Stimulated activated naive CD8-positive, alpha-beta T cell treated with anti-CD3 and anti-CD28 coated beads, Interleukin-15, amount 100 ng/mL, for 72 hours (primary cell): ENCODE results near the gene NPAS2.

Source experiments
- ATAC-seq: fragments of 150-1000 bp; cut with Tn5 transposase; 2 replicates; pipeline ENCODE4 v1.10.0; 2021; ENCODE audit warnings: mild to moderate bottlenecking, moderate library complexity
- DNase-seq, 2 donors: peaks; one replicate each; pipeline ENCODE4 v3.0.0; 2021 to 2022
- H3K27ac Mint-ChIP-seq, 2 donors: one replicate each; pipeline ENCODE4 v1.8.0; 2022; ENCODE audit warnings: mild to moderate bottlenecking in 2 of 2, mixed read lengths in 2 of 2, moderate library complexity in 2 of 2
- H3K27me3 Mint-ChIP-seq: one replicate; pipeline ENCODE4 v1.8.0; 2022; ENCODE audit warnings: mixed read lengths
- H3K4me1 Mint-ChIP-seq: one replicate; pipeline ENCODE4 v1.8.0; 2022; ENCODE audit warnings: mild to moderate bottlenecking, mixed read lengths
- H3K4me3 Mint-ChIP-seq, 2 donors: one replicate each; pipeline ENCODE4 v1.8.0; 2022; ENCODE audit warnings: mild to moderate bottlenecking in 2 of 2, mixed read lengths in 2 of 2, moderate library complexity in 1 of 2
- H3K9me3 Mint-ChIP-seq, 2 donors: one replicate each; pipeline ENCODE4 v1.8.0; 2022; ENCODE audit warnings: mixed read lengths in 2 of 2

Gene NPAS2

GRCh38 chr2:101007415-101008345, 187.7 kb downstream of the NPAS2 start:
- H3K4me3 Mint-ChIP-seq, result no peak overlapping the region
- H3K4me1 Mint-ChIP-seq, result peaks cover 82% of the 10 kb centered on the region
- peak overlapping the region in 1 of 2 donors; percentile 38 for H3K27ac Mint-ChIP-seq
- no peaks in the 10 kb centered on the region for H3K9me3 Mint-ChIP-seq
- ATAC-seq, result no peak
- no peak for DNase-seq
- no peaks in the 10 kb centered on the region for H3K27me3 Mint-ChIP-seq

GRCh38 chr2:101011152-101011551, 191.2 kb downstream of the NPAS2 start:
- H3K9me3 Mint-ChIP-seq, result no peaks in the 10 kb centered on the region
- no peak overlapping the region for H3K27ac Mint-ChIP-seq
- DNase-seq, result no peak
- H3K4me1 Mint-ChIP-seq, result peaks cover 50% of the 10 kb centered on the region
- no peaks in the 10 kb centered on the region for H3K27me3 Mint-ChIP-seq
- ATAC-seq, result no peak
- no peak overlapping the region for H3K4me3 Mint-ChIP-seq

- ATAC-seq (peak; percentile 52), DNase-seq (no peak)
- Mint-ChIP-seq H3K27ac (peak overlapping the region in 1 of 2 donors; percentile 36), H3K27me3 (no peaks in the 10 kb centered on the region), H3K4me3 (no peak overlapping the region), H3K9me3 (no peaks in the 10 kb centered on the region), H3K4me1 (peaks cover 41% of the 10 kb centered on the region)
Observed at GRCh38 chr2:101012054-101012705, 192.2 kb downstream of the NPAS2 start.

GRCh38 chr2:101012706-101013181, 192.8 kb downstream of the NPAS2 start:
- DNase-seq, result peak in 1 of 2 donors; percentile 34
- Mint-ChIP-seq H3K27ac (no peak overlapping the region), H3K4me3 (no peak overlapping the region), H3K9me3 (no peaks in the 10 kb centered on the region), H3K4me1 (peaks cover 37% of the 10 kb centered on the region), H3K27me3 (no peaks in the 10 kb centered on the region)
- no peak for ATAC-seq

GRCh38 chr2:101014264-101014857, 194.4 kb downstream of the NPAS2 start:
- ATAC-seq (no peak), DNase-seq (no peak)
- no peaks in the 10 kb centered on the region for H3K9me3 Mint-ChIP-seq
- peaks cover 23% of the 10 kb centered on the region for H3K4me1 Mint-ChIP-seq
- H3K27ac Mint-ChIP-seq, result no peak overlapping the region
- H3K4me3 Mint-ChIP-seq, result no peak overlapping the region
- H3K27me3 Mint-ChIP-seq, result no peaks in the 10 kb centered on the region

GRCh38 chr2:101017371-101017770, 197.4 kb downstream of the NPAS2 start:
- Mint-ChIP-seq H3K9me3 (no peaks in the 10 kb centered on the region), H3K27me3 (no peaks in the 10 kb centered on the region), H3K4me1 (peaks cover 6% of the 10 kb centered on the region), H3K4me3 (no peak overlapping the region), H3K27ac (no peak overlapping the region)
- no peak for ATAC-seq
- no peak for DNase-seq

- ATAC-seq, result no peak
- Mint-ChIP-seq H3K4me1 (no peaks in the 10 kb centered on the region), H3K27me3 (no peaks in the 10 kb centered on the region), H3K9me3 (no peaks in the 10 kb centered on the region), H3K27ac (peak overlapping the region in 1 of 2 donors; percentile 44), H3K4me3 (no peak overlapping the region)
- DNase-seq, result no peak
Observed at GRCh38 chr2:101018934-101019333, 199.0 kb downstream of the NPAS2 start.

- ATAC-seq (no peak), DNase-seq (no peak)
- no peaks in the 10 kb centered on the region for H3K9me3 Mint-ChIP-seq
- no peaks in the 10 kb centered on the region for H3K27me3 Mint-ChIP-seq
- H3K27ac Mint-ChIP-seq, result no peak overlapping the region
- no peaks in the 10 kb centered on the region for H3K4me1 Mint-ChIP-seq
- H3K4me3 Mint-ChIP-seq, result no peak overlapping the region
Observed at GRCh38 chr2:101022221-101022620, 202.3 kb downstream of the NPAS2 start.

- no peak overlapping the region for H3K4me3 Mint-ChIP-seq
- H3K4me1 Mint-ChIP-seq, result no peaks in the 10 kb centered on the region
- H3K27ac Mint-ChIP-seq, result no peak overlapping the region
- no peaks in the 10 kb centered on the region for H3K27me3 Mint-ChIP-seq
- DNase-seq (no peak), ATAC-seq (no peak)
- H3K9me3 Mint-ChIP-seq, result no peaks in the 10 kb centered on the region
Observed at GRCh38 chr2:101023327-101024107, 203.6 kb downstream of the NPAS2 start.

GRCh38 chr2:101025561-101025960, 205.6 kb downstream of the NPAS2 start:
- ATAC-seq (no peak), DNase-seq (no peak)
- Mint-ChIP-seq H3K27me3 (no peaks in the 10 kb centered on the region), H3K4me1 (no peaks in the 10 kb centered on the region), H3K4me3 (no peak overlapping the region), H3K27ac (no peak overlapping the region), H3K9me3 (no peaks in the 10 kb centered on the region)

GRCh38 chr2:101026253-101026701, 206.3 kb downstream of the NPAS2 start:
- Mint-ChIP-seq H3K9me3 (no peaks in the 10 kb centered on the region), H3K27me3 (no peaks in the 10 kb centered on the region), H3K4me1 (no peaks in the 10 kb centered on the region), H3K27ac (no peak overlapping the region), H3K4me3 (no peak overlapping the region)
- DNase-seq, result no peak
- no peak for ATAC-seq

GRCh38 chr2:101026923-101027469, 207.1 kb downstream of the NPAS2 start:
- ATAC-seq, result no peak
- H3K27ac Mint-ChIP-seq, result no peak overlapping the region

GRCh38 chr2:101027852-101028251, 207.9 kb downstream of the NPAS2 start:
- no peaks in the 10 kb centered on the region for H3K4me1 Mint-ChIP-seq
- no peak for ATAC-seq
- H3K4me3 Mint-ChIP-seq, result no peak overlapping the region
- DNase-seq, result no peak
- no peak overlapping the region for H3K27ac Mint-ChIP-seq
- H3K27me3 Mint-ChIP-seq, result no peaks in the 10 kb centered on the region
- no peaks in the 10 kb centered on the region for H3K9me3 Mint-ChIP-seq

More at GRCh38 chr2:101026923-101027469, 207.1 kb downstream of the NPAS2 start:
- Mint-ChIP-seq H3K4me3 (no peak overlapping the region), H3K9me3 (no peaks in the 10 kb centered on the region), H3K4me1 (no peaks in the 10 kb centered on the region), H3K27me3 (no peaks in the 10 kb centered on the region)
- no peak for DNase-seq

- no peaks in the 10 kb centered on the region for H3K9me3 Mint-ChIP-seq
- DNase-seq, result no peak
- no peak overlapping the region for H3K27ac Mint-ChIP-seq
- H3K4me1 Mint-ChIP-seq, result no peaks in the 10 kb centered on the region
- H3K4me3 Mint-ChIP-seq, result no peak overlapping the region
- no peak for ATAC-seq
- H3K27me3 Mint-ChIP-seq, result no peaks in the 10 kb centered on the region
Observed at GRCh38 chr2:101030866-101031554, 211.1 kb downstream of the NPAS2 start.
